Neural crest cell (in vitro differentiated cells): ENCODE results near the gene USP6NL. TPM values are rescaled to one million over a fixed set of nuclear protein-coding genes. Genes with fewer than 3 reads are reported as not detected.
A peak's percentile ranks its signal among the peaks of the same experiment; 100 is the strongest.

ENCODE experiments used
- DNase-seq: peaks from one replicate; pipeline ENCODE4 v3.0.0; 2021; ENCODE audit warnings: low read depth, mixed read lengths, low spot score
- H3K27ac Mint-ChIP-seq: one replicate; pipeline ENCODE4 v1.8.0; 2021; ENCODE audit warnings: mild to moderate bottlenecking, mixed read lengths; ENCODE audit not compliant: unreplicated experiment
- H3K27me3 Mint-ChIP-seq: 2 replicates; pipeline ENCODE4 v1.8.0; 2021; ENCODE audit warnings: low read depth, mild to moderate bottlenecking, mixed read lengths
- H3K36me3 Mint-ChIP-seq: 2 replicates; pipeline ENCODE4 v1.8.0; 2021; ENCODE audit warnings: low read depth, mild to moderate bottlenecking, mixed read lengths
- H3K4me1 Mint-ChIP-seq: 2 replicates; pipeline ENCODE4 v1.8.0; 2021; ENCODE audit warnings: mixed read lengths
- H3K4me3 Mint-ChIP-seq: one replicate; pipeline ENCODE4 v1.8.0; 2021; ENCODE audit warnings: mild to moderate bottlenecking, mixed read lengths
- H3K9me3 Mint-ChIP-seq: 2 replicates; pipeline ENCODE4 v1.8.0; 2021; ENCODE audit warnings: mixed read lengths
- total RNA-seq: library from RNA; stranded (reverse); gene quantifications from 2 replicates; pipeline ENCODE4 v1.2.1, GENCODE V29; 2021
- TF ChIP-seq, protein P1 (sequence below): fragments of 200-600 bp; sonication (generic); conservative IDR thresholded peaks from 2 replicates; pipeline ENCODE4 v1.5.0; 2021; ENCODE audit warnings: antibody characterized with exemption, mild to moderate bottlenecking

USP6NL gene
- total RNA-seq, 1 donor from 2014 or later, result 35.3 TPM

DNA sequence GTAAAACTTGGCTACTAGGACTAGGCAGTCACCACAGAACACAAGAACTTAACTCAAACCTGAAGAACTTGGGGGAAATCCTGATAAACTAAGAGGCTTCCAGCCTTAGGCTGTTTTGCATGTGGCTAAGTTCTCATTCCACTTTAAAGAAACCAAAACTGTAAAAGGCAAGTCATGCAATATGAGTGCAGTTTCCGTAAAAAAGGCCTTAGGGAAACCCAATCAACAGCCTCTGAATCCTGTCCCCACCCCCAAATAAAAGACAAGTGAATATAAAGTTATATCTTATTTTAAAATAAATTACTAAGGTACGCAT, 95.1 kb downstream of the USP6NL start:
- H3K9me3 Mint-ChIP-seq, result no peaks in the 10 kb centered on the region
- no peak for DNase-seq
- no peak overlapping the region for H3K4me3 Mint-ChIP-seq
- no peak overlapping the region for H3K27ac Mint-ChIP-seq
- no peaks in the 10 kb centered on the region for H3K27me3 Mint-ChIP-seq
- H3K36me3 Mint-ChIP-seq, result peaks cover 2% of the 10 kb centered on the region
- TF ChIP-seq, protein P1, sequence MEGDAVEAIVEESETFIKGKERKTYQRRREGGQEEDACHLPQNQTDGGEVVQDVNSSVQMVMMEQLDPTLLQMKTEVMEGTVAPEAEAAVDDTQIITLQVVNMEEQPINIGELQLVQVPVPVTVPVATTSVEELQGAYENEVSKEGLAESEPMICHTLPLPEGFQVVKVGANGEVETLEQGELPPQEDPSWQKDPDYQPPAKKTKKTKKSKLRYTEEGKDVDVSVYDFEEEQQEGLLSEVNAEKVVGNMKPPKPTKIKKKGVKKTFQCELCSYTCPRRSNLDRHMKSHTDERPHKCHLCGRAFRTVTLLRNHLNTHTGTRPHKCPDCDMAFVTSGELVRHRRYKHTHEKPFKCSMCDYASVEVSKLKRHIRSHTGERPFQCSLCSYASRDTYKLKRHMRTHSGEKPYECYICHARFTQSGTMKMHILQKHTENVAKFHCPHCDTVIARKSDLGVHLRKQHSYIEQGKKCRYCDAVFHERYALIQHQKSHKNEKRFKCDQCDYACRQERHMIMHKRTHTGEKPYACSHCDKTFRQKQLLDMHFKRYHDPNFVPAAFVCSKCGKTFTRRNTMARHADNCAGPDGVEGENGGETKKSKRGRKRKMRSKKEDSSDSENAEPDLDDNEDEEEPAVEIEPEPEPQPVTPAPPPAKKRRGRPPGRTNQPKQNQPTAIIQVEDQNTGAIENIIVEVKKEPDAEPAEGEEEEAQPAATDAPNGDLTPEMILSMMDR, result no peak
- H3K4me1 Mint-ChIP-seq, result peaks cover 15% of the 10 kb centered on the region

DNA sequence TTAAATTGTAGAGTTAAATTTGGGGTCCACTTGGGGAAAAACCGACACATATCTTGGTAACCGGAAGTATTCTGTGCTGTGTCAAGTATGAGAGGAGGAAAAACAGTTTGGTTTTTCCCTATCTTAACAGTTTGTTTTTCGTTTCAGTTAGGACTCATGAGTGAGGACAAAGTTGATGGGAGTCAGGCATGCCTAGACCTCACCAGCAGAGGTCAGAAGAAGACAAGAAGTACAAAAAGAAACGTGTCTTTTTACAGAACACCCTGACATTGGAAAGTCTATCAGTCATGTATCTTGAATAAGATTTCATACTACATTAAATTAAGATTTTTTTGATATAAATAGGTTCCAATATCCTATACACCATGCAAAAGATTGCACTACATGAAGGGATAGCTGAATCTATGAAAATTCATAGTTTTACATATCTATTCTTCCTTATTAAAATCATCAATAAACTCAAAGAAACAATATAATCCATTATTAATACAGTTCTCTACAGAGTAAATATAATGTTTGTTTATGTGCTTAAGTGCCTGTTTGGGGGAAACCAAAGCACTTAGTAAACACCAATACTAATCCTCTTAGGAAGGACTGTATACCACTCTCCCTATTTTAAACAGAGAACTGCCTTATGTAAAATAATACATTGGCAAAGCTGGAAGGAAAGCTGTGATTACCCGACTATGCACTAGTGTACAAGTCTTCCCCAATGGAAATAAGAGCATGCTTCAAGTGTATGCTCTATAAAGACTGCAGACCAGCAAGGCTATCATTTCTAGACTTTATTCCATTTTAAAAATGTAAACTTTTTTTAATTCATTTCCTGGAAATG, 95.6 kb downstream of the USP6NL start:
- H3K9me3 Mint-ChIP-seq, result no peaks in the 10 kb centered on the region
- H3K4me3 Mint-ChIP-seq, result no peak overlapping the region
- H3K36me3 Mint-ChIP-seq, result peaks cover 2% of the 10 kb centered on the region
- TF ChIP-seq, protein P1, result peak; percentile 87
- peaks cover 15% of the 10 kb centered on the region for H3K4me1 Mint-ChIP-seq
- H3K27ac Mint-ChIP-seq, result no peak overlapping the region
- DNase-seq, result no peak
- H3K27me3 Mint-ChIP-seq, result no peaks in the 10 kb centered on the region

DNA sequence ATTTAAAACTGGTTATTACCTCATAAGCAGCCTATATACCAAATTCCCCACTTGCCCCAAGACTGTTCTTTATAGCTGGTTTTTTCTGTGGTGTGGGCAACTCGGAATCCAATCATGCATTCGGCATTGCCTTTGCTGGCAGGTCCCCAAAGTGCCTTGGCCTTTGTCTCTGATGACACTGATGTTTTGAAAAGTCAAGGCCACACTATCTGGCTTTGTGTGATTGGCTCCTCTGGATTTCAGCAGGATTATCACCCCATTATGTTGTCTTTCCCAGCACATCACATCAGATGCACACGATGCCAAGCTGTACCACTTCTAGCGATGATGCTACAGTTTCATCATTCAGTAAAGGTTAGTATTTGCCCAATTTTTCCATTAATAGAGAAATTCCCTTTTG, 97.7 kb downstream of the USP6NL start:
- Mint-ChIP-seq H3K9me3 (no peaks in the 10 kb centered on the region), H3K36me3 (peaks cover 2% of the 10 kb centered on the region), H3K4me3 (no peak overlapping the region), H3K27ac (no peak overlapping the region), H3K4me1 (peaks cover 21% of the 10 kb centered on the region), H3K27me3 (no peaks in the 10 kb centered on the region)
- no peak for DNase-seq
- TF ChIP-seq, protein P1, result no peak

DNA sequence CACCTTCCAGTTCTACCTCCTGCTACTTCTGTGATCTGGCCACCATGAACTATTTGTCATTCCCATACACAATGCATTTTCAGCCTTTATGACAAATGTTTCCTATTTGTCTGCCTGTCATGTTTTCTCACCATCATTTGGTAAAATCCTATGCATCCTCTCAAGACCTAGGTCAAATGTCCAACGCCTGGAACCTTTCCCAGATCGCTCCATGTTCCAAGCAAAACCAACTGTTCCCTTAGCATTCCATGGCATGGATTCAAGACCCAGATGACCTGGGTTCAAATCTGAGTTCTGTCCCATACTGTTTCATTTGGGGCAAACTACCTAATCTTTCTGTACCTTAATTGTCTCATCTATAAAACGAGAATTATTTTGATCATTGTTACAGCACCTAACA, 98.9 kb downstream of the USP6NL start:
- Mint-ChIP-seq H3K9me3 (no peaks in the 10 kb centered on the region), H3K4me3 (no peak overlapping the region), H3K4me1 (peaks cover 22% of the 10 kb centered on the region), H3K27me3 (no peaks in the 10 kb centered on the region), H3K36me3 (peaks cover 2% of the 10 kb centered on the region), H3K27ac (no peak overlapping the region)
- TF ChIP-seq, protein P1, result no peak
- DNase-seq, result no peak

DNA sequence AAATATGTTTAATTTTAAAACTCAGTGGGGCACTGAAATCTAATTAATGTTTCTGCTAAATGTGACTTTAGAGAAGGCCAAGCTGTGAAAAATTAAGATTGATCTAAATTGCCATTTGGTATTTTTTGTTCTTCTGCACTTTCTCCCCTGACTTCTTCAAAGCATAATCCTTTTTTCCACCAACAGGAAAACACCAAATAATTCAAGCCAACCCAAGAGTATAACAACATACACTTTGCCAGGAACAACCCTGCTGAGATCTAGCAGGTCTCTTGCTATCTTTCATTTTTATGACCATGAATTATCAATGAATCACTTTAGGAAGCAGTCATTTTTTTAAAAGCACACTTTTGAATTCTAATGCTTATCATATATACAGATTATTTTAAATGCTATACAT, 100.1 kb downstream of the USP6NL start:
- TF ChIP-seq, protein P1, result no peak
- Mint-ChIP-seq H3K4me3 (no peak overlapping the region), H3K27me3 (no peaks in the 10 kb centered on the region), H3K4me1 (peaks cover 17% of the 10 kb centered on the region), H3K9me3 (no peaks in the 10 kb centered on the region), H3K36me3 (peaks cover 6% of the 10 kb centered on the region), H3K27ac (no peak overlapping the region)
- DNase-seq, result no peak
